ENCODE data around the gene SLC35E3. TPM values are rescaled to one million over a fixed set of nuclear protein-coding genes. Genes with fewer than 3 reads are reported as not detected.
"Not testable (repeated sequence)": the region's sequence is repeated elsewhere in the genome, so short reads cannot be mapped to it uniquely, and the experiment has no call there.

The SLC35E3 gene
- total and polyA plus RNA-seq, 5 experiments from 2014 or later = 10.9 to 12.8 (median 12.0) TPM

DNA sequence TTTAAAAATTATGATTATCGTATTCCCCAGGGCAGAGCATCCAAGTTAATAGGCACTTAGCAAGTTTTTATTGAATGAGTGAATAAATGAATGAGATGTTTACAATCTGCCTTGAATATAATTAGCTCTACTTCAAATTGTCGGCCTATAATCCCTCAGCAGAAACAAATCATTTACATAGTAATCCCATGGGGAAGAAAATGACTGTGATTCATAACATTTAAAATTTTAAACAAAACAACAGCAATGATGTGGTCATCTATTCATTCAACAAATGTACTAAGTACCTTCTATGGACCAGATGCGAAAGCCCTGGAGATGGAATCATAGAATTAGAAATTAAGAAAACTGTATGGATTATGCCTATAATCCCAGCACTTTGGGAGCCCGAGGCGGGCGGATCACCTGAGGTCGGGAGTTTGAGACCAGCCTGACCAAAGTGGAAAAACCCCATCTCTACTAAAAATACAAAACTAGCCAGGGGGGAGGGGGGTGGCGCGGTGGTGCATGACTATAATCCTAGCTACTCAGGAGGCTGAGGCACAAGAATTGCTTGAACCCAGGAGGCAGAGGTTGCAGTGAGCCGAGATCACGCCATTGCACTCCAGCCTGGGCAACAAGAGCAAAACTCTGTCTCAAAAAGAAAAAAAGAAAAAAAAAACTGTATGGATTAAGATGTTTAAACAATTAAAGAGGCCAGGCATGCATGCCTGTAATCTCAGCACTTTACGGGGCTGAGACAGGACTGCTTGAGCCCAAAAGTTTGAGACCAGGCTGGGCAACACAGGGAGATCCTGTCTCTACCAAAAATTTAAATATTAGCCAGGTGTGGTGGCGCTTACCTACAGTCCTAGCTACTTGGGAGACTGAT, 44.3 kb downstream of the SLC35E3 start:
- no peak overlapping the region for H3K27ac Mint-ChIP-seq
- no peaks in the 10 kb centered on the region for H3K36me3 Mint-ChIP-seq
- peaks cover 0 to 13% (median 3%) of the 10 kb centered on the region in 4 donors for H3K4me1 Mint-ChIP-seq
- no peaks in the 10 kb centered on the region for H3K27me3 Mint-ChIP-seq
- H3K9me3 Mint-ChIP-seq = no peaks in the 10 kb centered on the region
- ATAC-seq (no peak), DNase-seq (no peak)
- POLR2A ChIA-PET = interaction anchor here (1.5 kb wide), 1 partner anchor 16 kb away, joined by 4 read pairs; no protein-coding TSS in a partner anchor
- H3K4me3 Mint-ChIP-seq = no peak overlapping the region

DNA sequence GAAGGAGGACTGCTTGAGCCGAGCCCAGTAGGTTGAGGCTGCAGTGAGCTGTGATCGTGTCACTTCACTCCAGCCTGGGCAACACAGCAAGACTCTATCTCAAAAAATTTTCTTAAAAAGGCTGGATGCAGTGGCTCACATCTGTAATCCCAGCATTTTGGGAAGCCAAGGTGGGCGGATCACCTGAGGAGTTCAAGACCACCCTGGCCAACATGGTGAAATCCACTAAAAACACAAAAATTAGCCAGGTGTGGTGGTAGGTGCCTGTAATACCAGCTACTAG, 44.9 kb downstream of the SLC35E3 start:
- Mint-ChIP-seq H3K4me1 (peaks cover 0 to 10% (median 3%) of the 10 kb centered on the region in 4 donors), H3K27me3 (no peaks in the 10 kb centered on the region), H3K9me3 (no peaks in the 10 kb centered on the region), H3K36me3 (no peaks in the 10 kb centered on the region), H3K27ac (no peak overlapping the region), H3K4me3 (no peak overlapping the region)
- POLR2A ChIA-PET = interaction anchor here (1.5 kb wide), 1 partner anchor 17 kb away, joined by 4 read pairs; no protein-coding TSS in a partner anchor
- no peak for ATAC-seq
- DNase-seq = no peak

DNA sequence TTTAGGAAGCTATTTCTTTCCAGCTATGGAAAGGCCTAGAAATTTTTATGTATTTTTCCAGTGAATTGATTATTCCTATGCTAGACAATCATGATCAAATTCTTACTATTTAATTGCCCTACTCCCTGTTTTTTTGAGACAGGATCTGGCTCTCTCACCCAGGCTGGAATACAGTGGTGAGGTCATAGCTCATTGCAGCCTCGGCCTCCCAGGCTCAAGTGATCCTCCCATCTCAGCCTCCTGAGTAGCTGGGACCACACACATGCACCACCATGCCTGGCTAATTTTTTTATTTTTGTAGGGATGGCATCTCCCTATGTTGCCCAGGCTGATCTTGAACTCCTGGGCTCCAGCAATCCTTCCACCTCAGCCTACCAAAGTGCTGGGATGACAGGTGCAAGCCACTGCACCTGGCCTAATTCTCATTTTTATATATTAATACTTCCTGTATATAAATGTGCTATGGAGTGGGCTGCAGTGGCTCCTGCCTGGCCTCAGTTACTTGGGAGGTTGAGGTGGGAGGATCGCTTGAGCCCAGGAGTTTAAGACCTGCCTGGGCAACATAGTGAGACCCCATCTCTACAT, 46.0 kb downstream of the SLC35E3 start:
- ATAC-seq (no peak), DNase-seq (no peak)
- Mint-ChIP-seq H3K27ac (no peak overlapping the region), H3K4me3 (no peak overlapping the region), H3K36me3 (no peaks in the 10 kb centered on the region), H3K9me3 (no peaks in the 10 kb centered on the region), H3K4me1 (peaks cover 0 to 8% (median 3%) of the 10 kb centered on the region in 4 donors), H3K27me3 (no peaks in the 10 kb centered on the region)
- POLR2A ChIA-PET = interaction anchor here (1.5 kb wide), 1 partner anchor 18 kb away, joined by 4 read pairs; no protein-coding TSS in a partner anchor

DNA sequence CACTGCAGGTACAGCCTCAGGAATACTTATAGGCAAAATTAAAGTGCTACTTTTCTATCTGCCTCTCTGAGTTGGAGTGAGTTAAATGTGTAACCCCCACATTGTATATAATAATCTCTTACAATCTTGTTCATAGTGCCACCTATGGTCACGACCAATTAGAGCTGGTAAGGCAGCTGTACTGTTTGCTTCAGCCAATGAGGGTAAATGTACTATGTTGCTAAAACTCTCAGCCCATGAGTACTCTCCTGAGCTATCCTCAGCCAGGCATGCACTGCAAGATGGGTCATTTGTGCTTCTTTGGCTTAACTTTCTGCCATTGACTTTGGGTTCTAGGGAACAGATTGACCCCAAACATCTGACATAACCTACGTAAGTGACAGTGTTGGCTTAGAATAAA, 47.0 kb downstream of the SLC35E3 start:
- no peak overlapping the region for H3K4me3 Mint-ChIP-seq
- peaks cover 0 to 4% (median 2%) of the 10 kb centered on the region in 4 donors for H3K4me1 Mint-ChIP-seq
- H3K27ac Mint-ChIP-seq = no peak overlapping the region
- ATAC-seq (peak; percentile 79 to 80), DNase-seq (peak in 6 of 10 donors; percentile 11 to 54 (median 29))
- H3K27me3 Mint-ChIP-seq = no peaks in the 10 kb centered on the region
- H3K36me3 Mint-ChIP-seq = no peaks in the 10 kb centered on the region
- POLR2A ChIA-PET = interaction anchor here (0.6 kb wide), 1 partner anchor 15 kb away, joined by 3 read pairs; the partner anchor contains the start of gene MDM2
- no peaks in the 10 kb centered on the region for H3K9me3 Mint-ChIP-seq

DNA sequence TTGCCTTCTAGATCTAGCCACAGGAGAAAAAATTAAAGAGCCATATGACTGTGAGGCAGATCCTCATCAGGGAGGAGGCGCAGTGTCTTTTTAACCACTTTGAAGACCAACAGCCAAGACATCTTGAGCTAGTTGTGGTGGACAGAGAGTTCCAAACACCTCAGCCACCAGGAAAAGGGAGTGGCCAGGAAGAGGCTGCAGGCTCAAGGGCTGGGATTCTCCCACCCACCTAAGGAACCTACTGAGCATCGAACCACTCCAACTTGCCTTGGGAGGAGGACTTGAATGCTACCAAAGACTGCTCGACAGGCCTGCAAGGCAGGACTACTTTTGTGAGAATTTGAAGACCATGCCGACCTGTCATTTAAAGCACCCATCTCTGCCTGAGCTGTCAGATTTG, 47.5 kb downstream of the SLC35E3 start:
- DNase-seq (no peak), ATAC-seq (no peak)
- no peaks in the 10 kb centered on the region for H3K27me3 Mint-ChIP-seq
- no peak overlapping the region for H3K27ac Mint-ChIP-seq
- no peaks in the 10 kb centered on the region for H3K9me3 Mint-ChIP-seq
- H3K36me3 Mint-ChIP-seq = no peaks in the 10 kb centered on the region
- POLR2A ChIA-PET = interaction anchor here (0.6 kb wide), 1 partner anchor 14 kb away, joined by 3 read pairs; the partner anchor contains the start of gene MDM2
- no peak overlapping the region for H3K4me3 Mint-ChIP-seq
- peaks cover 0 to 4% (median 2%) of the 10 kb centered on the region in 4 donors for H3K4me1 Mint-ChIP-seq

DNA sequence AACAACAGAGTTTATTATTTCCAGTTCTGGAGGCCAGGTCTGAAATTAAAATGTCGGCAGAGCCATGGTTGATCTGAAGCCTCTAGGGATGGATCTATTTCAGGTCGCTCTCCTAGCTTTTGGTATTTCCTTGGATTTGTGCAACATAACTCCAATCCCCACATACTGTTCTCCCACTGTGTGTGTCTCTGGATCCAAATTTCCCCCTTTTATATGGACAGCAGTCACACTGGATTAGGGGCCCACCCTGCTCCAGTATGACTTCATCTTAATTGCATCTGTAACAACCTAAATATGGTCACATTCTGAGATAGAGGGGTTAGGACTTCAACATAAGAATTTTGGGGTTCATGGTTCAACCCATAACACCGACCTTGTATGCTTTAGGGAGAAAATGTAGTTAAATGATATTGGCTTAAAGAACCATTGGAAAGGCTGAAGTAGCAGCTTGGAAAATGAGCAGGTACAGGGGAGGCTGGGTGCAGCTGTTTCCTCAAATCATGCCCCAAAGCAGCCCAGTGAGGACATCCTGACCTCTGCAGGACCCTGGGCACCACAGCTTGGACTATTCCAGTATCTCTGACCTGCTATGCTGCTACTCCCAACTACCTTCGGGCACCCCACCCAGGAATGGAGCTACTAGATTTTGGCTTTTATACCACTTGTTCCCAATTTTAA, 48.1 kb downstream of the SLC35E3 start:
- Mint-ChIP-seq H3K27ac (no peak overlapping the region), H3K4me1 (peaks cover 0 to 4% (median 1%) of the 10 kb centered on the region in 4 donors), H3K27me3 (no peaks in the 10 kb centered on the region), H3K4me3 (no peak overlapping the region), H3K9me3 (no peaks in the 10 kb centered on the region), H3K36me3 (no peaks in the 10 kb centered on the region)
- no peak for DNase-seq
- no peak for ATAC-seq
- POLR2A ChIA-PET = interaction anchor here (1.6 kb wide), 1 partner anchor 11 kb away, joined by 3 read pairs; no protein-coding TSS in a partner anchor

DNA sequence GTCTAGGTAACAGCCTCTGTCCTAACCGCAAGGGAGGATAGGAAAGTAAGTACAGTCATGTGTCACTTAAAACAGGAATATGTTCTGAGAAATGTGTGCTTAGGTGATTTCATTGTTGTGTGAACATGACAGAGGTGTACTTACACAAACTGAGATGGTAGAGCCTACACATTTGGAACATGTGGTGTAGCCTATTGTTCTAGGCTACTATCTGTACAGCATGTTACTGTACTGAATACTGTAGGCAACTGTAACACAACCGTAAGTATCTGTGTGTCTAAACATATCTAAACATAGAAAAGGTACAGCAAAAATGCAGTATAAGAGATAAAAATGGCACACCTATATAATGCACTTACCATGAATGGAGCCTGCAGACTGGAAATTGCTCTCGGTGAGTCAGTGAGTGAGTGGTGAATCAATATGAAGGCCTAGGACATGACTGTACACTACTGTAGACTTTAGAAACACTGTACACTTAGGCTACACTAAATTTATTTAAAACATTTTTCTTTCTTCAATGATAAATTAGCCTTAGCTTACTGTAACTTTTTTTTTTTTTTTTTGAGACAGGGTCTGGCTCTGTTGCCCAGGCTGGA, 48.8 kb downstream of the SLC35E3 start:
- POLR2A ChIA-PET = interaction anchor here (1.6 kb wide), 1 partner anchor 12 kb away, joined by 3 read pairs; no protein-coding TSS in a partner anchor
- Mint-ChIP-seq H3K27me3 (no peaks in the 10 kb centered on the region), H3K4me3 (no peak overlapping the region), H3K36me3 (no peaks in the 10 kb centered on the region), H3K4me1 (peaks cover 0 to 4% (median 0%) of the 10 kb centered on the region in 4 donors), H3K9me3 (no peaks in the 10 kb centered on the region), H3K27ac (no peak overlapping the region)
- DNase-seq (no peak), ATAC-seq (no peak)

DNA sequence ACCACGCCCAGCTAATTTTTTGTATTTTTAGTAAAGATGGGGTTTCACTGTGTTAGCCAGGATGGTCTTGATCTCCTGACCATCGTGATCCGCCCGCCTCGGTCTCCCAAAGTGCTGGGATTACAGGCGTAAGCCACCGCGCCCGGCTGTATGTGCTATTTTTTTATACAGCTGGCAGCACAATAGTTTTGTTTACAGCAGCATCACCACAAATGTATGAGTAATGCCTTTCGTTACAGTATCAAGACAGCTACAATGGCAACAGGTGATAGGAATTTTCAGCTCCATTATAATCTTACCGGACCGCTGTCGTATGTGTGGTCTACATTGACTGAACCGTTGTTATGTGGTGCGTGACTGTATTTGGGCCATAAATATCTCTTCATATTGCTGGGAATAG, 50.4 kb downstream of the SLC35E3 start:
- POLR2A ChIA-PET = interaction anchor here (0.5 kb wide), 1 partner anchor 562 kb away, joined by 4 read pairs; no protein-coding TSS in a partner anchor
- no peak for ATAC-seq

DNA sequence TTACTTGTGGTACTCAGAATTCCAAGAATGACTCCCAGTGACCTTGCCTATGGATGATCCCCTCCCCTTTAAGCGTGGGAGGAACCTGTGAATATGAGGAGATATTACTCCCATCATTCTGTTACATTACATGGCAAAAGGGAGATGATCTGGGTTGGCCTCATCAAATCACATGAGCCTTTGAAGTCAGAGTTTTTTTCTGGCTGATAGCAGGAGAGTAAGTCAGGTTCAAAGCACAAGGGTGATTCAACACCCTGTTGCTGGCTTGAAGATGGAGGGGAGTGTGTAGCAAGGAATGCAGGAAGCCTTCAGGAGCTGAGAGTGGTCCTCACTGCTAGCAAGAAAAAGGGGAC, 52.9 kb downstream of the SLC35E3 start:
- Mint-ChIP-seq H3K9me3 (no peaks in the 10 kb centered on the region), H3K36me3 (no peaks in the 10 kb centered on the region), H3K4me3 (no peak overlapping the region), H3K27me3 (no peaks in the 10 kb centered on the region), H3K4me1 (no peaks in the 10 kb centered on the region), H3K27ac (peak overlapping the region in 1 of 10 donors; percentile 69)
- no peak for ATAC-seq
- POLR2A ChIA-PET = interaction anchor here (1.2 to 1.7 kb wide), 2 partner anchors 9 kb away, joined by 5 to 6 read pairs; partner anchors contain the start of gene MDM2
- no peak for DNase-seq

More for the DNA sequence above, 50.4 kb downstream of the SLC35E3 start:
- DNase-seq = no peak
- Mint-ChIP-seq H3K36me3 (no peaks in the 10 kb centered on the region), H3K4me1 (peaks cover 0 to 4% (median 0%) of the 10 kb centered on the region in 4 donors), H3K9me3 (no peaks in the 10 kb centered on the region), H3K27me3 (no peaks in the 10 kb centered on the region), H3K27ac (no peak overlapping the region), H3K4me3 (no peak overlapping the region)

DNA sequence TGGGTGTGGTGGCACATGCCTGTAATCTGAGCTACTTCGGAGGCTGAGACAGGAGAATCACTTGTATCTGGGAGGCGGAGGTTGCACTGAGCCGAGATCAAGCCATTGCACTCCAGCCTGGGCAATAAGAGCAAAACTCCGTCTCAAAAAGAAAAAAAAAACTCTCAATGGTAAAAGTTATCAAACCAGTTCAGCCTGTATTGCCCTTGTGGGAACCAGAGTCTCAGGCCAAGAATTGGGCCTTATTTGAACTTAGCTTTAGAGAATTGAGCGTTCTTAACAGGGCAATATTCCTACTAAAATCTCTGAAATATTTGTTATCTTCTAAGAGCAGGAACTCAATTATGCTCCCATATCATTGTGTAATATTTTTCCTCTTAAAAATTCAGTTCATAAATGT, 54.3 kb downstream of the SLC35E3 start:
- Mint-ChIP-seq H3K4me1 (no peaks in the 10 kb centered on the region), H3K9me3 (no peaks in the 10 kb centered on the region), H3K27ac (peak overlapping the region in 1 of 10 donors; percentile 53), H3K27me3 (no peaks in the 10 kb centered on the region), H3K4me3 (no peak overlapping the region), H3K36me3 (no peaks in the 10 kb centered on the region)
- POLR2A ChIA-PET = interaction anchor here (1.2 to 1.3 kb wide), 2 partner anchors 8 to 18 kb away, joined by 3 to 6 read pairs; partner anchors contain the start of gene MDM2
- DNase-seq = no peak
- ATAC-seq = no peak

DNA sequence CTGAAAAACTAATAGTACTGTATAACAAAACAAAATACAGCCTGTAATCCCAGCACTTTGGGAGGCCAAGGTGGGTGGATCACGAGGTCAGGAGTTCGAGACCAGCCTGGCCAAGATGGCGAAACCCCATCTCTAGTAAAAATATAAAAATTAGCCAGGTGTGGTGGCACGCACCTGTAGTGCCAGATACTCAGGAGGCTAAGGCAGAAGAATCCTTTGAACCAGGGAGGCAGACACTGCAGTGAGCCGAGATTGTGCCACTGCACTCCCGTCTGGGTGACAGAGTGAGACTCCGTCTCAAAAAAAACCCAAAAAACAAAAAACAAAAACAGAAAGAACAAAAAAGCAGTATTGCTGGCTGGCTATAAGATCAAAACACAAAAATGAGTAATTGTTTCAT, 55.1 kb downstream of the SLC35E3 start:
- H3K27ac Mint-ChIP-seq, DNase-seq, ATAC-seq, H3K27me3 Mint-ChIP-seq, H3K9me3 Mint-ChIP-seq, H3K4me3 Mint-ChIP-seq, H3K36me3 Mint-ChIP-seq, H3K4me1 Mint-ChIP-seq: not testable (repeated sequence)
- POLR2A ChIA-PET = interaction anchor here (1.3 kb wide), 1 partner anchor 19 kb away, joined by 3 read pairs; no protein-coding TSS in a partner anchor

DNA sequence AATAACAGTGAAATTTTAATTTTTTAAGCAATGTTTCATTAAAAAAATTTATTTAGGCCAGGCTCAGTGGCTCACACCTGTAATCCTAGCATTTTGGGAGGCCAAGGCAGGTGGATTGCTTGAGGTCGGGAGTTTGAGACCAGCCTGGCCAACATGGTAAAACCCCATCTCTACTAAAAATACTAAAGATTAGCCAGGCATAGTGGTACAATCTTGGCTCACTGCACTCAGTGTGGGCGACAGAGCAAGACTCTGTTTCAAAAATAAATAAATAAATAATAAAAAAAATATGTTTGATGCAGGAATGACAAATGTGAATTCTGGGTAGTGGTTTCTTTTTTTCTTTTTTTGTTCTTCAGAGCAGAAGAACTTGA, 56.4 kb downstream of the SLC35E3 start:
- H3K4me1 Mint-ChIP-seq, H3K27ac Mint-ChIP-seq, ATAC-seq, H3K27me3 Mint-ChIP-seq, H3K9me3 Mint-ChIP-seq, H3K36me3 Mint-ChIP-seq, POLR2A ChIA-PET, H3K4me3 Mint-ChIP-seq, DNase-seq: not testable (repeated sequence)
